SK-N-DZ (cell line): ENCODE results near the gene JOSD1.

ENCODE experiments used
- small RNA-seq, 2 experiments: library from RNA; depleted of rRNA; stranded (forward); fragments of <200 nt; gene quantifications; one replicate each; pipeline ENCODE3, GENCODE V24; 2014

The JOSD1 gene

Small RNA genes within 50 kb of the gene (small RNA-seq; reads per million reads assigned to genes)
- 0 reads per million in 2 experiments for gene AL021707.8
